HFFc6 (cell line): Measurements from ENCODE around the gene SHLD1. TPM values are rescaled to one million over a fixed set of nuclear protein-coding genes. Genes with fewer than 3 reads are reported as not detected.
"Not testable (repeated sequence)": the region's sequence is repeated elsewhere in the genome, so short reads cannot be mapped to it uniquely, and the experiment has no call there.

Experiments
- DNase-seq: peaks from one replicate; pipeline ENCODE4 v3.0.0-alpha.2; 2018
- H3K27ac Mint-ChIP-seq: 2 replicates; pipeline ENCODE4 v1.8.0; 2020; ENCODE audit warnings: mild to moderate bottlenecking, mixed read lengths
- H3K27me3 Mint-ChIP-seq: 2 replicates; pipeline ENCODE4 v1.8.0; 2021; ENCODE audit warnings: mild to moderate bottlenecking, moderate library complexity, mixed read lengths; ENCODE audit not compliant: insufficient read depth
- H3K36me3 Mint-ChIP-seq: 2 replicates; pipeline ENCODE4 v1.8.0; 2021; ENCODE audit warnings: low read depth, mixed read lengths
- H3K4me1 Mint-ChIP-seq: 2 replicates; pipeline ENCODE4 v1.8.0; 2020; ENCODE audit warnings: low read depth, mixed read lengths
- H3K4me3 Mint-ChIP-seq: 2 replicates; pipeline ENCODE4 v1.8.0; 2020; ENCODE audit warnings: mild to moderate bottlenecking, moderate library complexity, mixed read lengths
- H3K9me3 Mint-ChIP-seq: 2 replicates; pipeline ENCODE4 v1.8.0; 2020; ENCODE audit warnings: mild to moderate bottlenecking, mixed read lengths
- total RNA-seq, 6 experiments: library from RNA; stranded (reverse); fragmentation: NEBNext Ultra II Directional; extraction: Animal tissue kit (Norgen Biotek cat#: 25700); gene quantifications; 2 replicates in 1 of 6; 3 replicates in 5 of 6; pipeline ENCODE4 v1.2.3, GENCODE V29; 2021
- TF ChIP-seq, protein P1 (sequence below): fragments of 200-600 bp; sonication (generic); IDR thresholded peaks from 2 replicates; pipeline ENCODE4 v1.5.0; 2021; ENCODE audit warnings: antibody characterized with exemption, mild to moderate bottlenecking

Gene SHLD1
- total RNA-seq, 6 experiments from 2014 or later = 3.5 to 4.4 (median 3.8) TPM

GRCh38 chr20:5773589-5773988, 23.4 kb downstream of the SHLD1 start:
- TF ChIP-seq, protein P1, sequence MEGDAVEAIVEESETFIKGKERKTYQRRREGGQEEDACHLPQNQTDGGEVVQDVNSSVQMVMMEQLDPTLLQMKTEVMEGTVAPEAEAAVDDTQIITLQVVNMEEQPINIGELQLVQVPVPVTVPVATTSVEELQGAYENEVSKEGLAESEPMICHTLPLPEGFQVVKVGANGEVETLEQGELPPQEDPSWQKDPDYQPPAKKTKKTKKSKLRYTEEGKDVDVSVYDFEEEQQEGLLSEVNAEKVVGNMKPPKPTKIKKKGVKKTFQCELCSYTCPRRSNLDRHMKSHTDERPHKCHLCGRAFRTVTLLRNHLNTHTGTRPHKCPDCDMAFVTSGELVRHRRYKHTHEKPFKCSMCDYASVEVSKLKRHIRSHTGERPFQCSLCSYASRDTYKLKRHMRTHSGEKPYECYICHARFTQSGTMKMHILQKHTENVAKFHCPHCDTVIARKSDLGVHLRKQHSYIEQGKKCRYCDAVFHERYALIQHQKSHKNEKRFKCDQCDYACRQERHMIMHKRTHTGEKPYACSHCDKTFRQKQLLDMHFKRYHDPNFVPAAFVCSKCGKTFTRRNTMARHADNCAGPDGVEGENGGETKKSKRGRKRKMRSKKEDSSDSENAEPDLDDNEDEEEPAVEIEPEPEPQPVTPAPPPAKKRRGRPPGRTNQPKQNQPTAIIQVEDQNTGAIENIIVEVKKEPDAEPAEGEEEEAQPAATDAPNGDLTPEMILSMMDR = no peak
- Mint-ChIP-seq H3K36me3 (peaks cover 6% of the 10 kb centered on the region; the same call in 1 of the 2 replicates), H3K27ac (no peak overlapping the region), H3K4me3 (no peak overlapping the region), H3K27me3 (no peaks in the 10 kb centered on the region; the same call in none of the 2 replicates), H3K9me3 (no peaks in the 10 kb centered on the region), H3K4me1 (no peaks in the 10 kb centered on the region)
- DNase-seq = no peak

- H3K27ac Mint-ChIP-seq = no peak overlapping the region
- peaks cover 14% of the 10 kb centered on the region for H3K4me1 Mint-ChIP-seq
- H3K27me3 Mint-ChIP-seq = no peaks in the 10 kb centered on the region; the same call in 1 of the 2 replicates
- H3K9me3 Mint-ChIP-seq = no peaks in the 10 kb centered on the region
- H3K36me3 Mint-ChIP-seq = peaks cover 11% of the 10 kb centered on the region; the same call in 1 of the 2 replicates
- DNase-seq = no peak
- TF ChIP-seq, protein P1 = no peak
- no peak overlapping the region for H3K4me3 Mint-ChIP-seq
These were observed 25.9 kb downstream of the SHLD1 start for GRCh38 chr20:5776077-5776476.

- no peaks in the 10 kb centered on the region for H3K9me3 Mint-ChIP-seq
- DNase-seq = peak; percentile 9
- H3K4me1 Mint-ChIP-seq = peaks cover 15% of the 10 kb centered on the region
- peaks cover 9% of the 10 kb centered on the region; the same call in 1 of the 2 replicates for H3K36me3 Mint-ChIP-seq
- H3K27me3 Mint-ChIP-seq = peaks cover 2% of the 10 kb centered on the region; the same call in 1 of the 2 replicates
- H3K4me3 Mint-ChIP-seq = no peak overlapping the region
- no peak overlapping the region for H3K27ac Mint-ChIP-seq
- TF ChIP-seq, protein P1 = no peak
These were observed 29.1 kb downstream of the SHLD1 start for GRCh38 chr20:5779071-5779900.

DNA sequence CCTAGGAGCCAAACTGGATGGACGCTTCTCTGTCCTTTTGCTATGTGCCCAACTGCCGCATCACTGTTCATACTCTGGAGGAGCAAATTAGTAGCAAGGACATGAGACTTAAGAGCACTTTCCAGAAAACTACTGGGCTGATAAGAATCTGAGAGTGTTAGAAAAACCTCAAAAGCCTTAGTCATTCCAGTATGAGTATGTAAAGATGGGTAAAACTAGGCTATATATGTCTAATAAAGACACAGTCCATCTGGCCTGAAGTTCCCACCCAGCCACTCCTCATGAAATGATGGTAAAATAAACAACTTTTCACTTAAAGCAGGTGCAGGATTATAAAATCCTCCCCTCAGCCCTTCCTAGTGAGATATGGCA, 30.6 kb downstream of the SHLD1 start:
- Mint-ChIP-seq H3K4me3 (no peak overlapping the region), H3K27me3 (peaks cover 2% of the 10 kb centered on the region; the same call in 1 of the 2 replicates), H3K27ac (no peak overlapping the region), H3K9me3 (no peaks in the 10 kb centered on the region), H3K4me1 (peaks cover 15% of the 10 kb centered on the region), H3K36me3 (peaks cover 5% of the 10 kb centered on the region; the same call in 1 of the 2 replicates)
- TF ChIP-seq, protein P1 = no peak
- DNase-seq = peak; percentile 61

DNA sequence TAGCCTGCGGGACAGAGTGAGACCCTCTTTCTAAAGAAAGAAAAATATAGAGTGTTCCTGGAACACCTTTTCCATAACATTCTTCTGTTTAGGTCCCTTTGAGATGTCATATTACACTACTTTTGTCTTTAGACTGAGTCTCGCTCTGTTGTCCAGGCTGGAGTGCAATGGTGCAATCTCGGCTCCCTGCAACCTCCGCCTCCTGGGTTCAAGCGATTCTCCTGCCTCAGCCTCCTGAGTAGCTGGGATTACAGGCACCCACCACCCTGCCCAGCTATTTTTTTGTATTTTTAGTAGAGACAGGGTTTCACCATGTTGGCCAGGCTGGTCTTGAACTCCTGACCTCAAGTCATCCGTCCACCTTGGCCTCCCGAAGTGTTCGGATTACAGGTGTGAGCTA, 31.2 kb downstream of the SHLD1 start:
- not testable (repeated sequence) for H3K9me3 Mint-ChIP-seq, DNase-seq, H3K27ac Mint-ChIP-seq, H3K27me3 Mint-ChIP-seq, H3K36me3 Mint-ChIP-seq, H3K4me3 Mint-ChIP-seq
- H3K4me1 Mint-ChIP-seq = peaks cover 15% of the 10 kb centered on the region
